ENCODE data around the gene TPCN2.

TPCN2 gene

DNA sequence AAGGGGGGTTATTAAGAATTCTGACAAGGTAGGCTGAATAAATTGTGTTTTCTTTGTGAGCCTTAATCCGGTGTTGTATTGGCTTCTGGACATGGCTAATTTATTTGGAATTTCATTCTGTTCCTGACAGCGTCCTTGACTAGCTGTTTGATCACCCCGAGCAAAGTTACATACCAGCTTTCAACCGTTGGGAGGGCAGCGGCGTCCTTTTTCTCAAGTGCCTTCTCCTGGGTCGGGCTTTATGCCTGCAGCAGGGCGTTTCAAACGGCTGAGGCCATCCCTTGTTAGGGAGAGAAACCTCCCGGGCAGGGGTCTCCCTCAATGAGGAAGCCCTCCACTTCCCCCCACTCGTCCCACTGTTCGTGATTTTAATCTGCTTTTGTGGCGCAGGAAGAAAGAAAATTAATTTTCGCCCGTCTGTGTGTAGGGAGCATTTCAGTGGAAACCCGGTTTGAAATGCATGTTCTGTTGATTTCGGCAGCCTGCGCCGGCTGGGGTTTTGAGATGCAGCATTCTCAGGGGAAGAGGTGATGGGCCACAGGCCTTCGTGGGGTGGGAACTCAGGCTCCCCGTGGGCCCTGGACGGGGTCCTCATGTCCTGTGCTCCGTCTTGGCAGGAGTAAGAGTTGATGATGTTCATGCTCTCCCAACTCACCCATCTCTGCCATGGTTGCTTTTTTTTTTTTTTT lies 104.1 kb downstream of the TPCN2 start:
- DNase-seq (ENCODE audit: low read depth) = no peak

DNA sequence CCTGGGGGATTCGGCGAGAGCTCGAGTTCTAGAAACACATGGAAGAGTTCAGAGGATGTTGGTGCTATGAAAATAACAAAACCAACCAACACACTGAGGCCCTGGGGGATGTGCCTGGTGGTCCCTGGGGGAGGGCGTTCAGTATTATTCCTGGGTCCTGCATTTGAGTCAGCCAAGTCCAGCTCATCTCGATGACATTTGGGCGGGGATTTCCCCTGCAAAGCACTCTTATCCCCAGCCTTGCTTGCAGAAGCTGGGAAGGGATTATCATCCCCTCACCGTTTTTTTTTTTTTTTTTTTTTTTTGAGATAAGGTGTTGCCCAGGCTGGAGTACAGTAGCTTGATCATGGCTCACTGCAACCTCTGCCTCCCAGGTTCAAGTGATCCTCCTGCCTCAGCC lies 104.9 kb downstream of the TPCN2 start:
- no peak for DNase-seq (ENCODE audit: low read depth)

DNA sequence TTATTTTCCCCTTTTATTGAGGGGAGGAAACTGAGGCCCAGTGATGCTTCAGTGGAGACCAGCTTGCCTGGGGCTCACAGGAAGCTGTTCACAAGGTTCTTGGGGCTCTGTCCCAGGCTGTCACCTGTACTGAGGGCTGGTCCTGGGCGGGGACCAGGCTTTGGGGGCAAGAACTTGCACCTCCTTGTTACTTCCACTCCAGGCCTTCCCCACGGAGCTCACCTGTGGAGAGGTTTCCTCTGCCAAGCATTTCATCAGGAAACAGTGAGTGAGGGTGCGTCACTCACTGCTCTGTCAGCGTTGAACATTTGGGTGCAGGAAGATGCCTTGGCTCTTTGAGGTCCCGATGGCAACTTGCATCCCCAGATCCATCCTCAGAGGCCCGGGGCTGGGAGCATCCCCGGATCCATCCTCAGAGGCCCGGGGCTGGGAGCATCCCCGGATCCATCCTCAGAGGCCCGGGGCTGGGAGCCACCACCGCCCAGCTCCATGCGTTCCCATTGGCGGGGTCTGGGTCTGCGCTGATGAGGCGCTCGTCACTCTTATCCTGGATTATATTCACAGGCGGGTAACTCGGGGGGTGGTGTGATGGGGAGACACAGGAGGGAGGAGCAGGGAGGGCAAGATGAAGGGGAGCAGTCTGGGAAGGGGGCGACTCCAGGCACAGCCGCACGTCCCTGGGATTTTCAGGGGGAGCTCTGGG lies 105.6 kb downstream of the TPCN2 start:
- no peak for DNase-seq (ENCODE audit: low read depth)

DNA sequence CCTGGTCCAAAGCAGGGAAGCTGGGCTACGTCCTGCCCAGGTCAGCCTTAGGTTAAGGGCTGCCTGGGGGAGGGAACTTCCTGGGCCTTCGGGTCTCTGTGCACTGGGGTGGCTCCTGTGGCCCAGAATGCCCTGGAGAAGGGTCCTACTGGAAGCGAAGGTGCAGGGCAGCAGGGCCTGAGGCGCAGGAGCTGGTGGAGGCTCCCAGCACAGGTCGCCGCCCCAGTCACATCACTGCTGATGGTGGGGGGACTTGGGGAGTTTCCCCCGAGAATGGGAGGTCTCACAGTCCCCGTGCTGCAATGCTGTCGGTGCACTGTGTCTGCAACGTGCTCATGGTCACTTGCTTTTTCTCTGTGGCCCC lies 106.2 kb downstream of the TPCN2 start:
- no peak for DNase-seq (ENCODE audit: low read depth)

DNA sequence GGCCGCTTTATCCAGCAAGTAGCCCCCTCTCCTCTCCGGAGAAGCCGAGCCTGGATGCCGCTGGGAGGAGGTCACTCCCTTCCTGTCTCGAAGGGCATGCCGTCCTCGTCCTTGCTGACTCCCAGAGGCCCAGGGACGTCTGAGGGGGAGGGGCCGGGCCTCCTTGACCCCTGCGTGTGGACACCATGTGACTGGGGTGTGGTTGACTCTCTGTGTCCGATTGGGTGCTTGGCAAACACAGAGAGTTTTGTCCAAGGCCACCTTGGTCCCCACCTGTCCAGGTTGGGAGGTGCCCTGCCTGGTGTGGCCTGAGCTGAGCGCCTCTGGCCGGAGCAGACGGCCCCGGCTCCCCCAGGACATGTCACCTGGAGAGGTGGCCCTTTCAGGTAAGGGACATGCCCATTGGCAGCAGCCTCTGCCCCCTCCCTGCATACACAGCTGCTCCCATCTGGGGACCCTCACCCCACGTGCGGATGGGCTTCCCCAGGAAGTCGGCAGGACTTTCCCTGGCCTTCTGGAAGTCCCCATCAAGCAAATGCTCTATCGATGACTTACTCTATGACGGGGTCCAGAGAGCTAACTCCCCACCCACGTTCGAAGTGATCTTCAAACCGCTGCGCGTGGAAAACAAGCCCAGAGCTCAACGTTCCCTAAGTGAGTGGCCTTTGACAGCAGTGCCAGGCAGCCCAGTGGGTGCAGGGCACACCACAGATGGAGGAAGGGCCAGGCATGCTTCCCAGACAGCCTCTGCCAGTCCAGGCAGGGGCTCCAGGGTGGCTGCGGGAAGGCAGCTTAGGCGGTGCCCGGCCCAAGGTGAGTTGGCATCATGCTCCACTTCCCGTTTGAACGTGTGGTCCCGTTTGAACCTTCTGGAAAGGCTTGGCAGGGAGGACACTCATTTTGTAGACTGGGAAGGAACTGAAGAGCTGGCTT lies 106.8 kb downstream of the TPCN2 start, which contains the start of gene SMIM38:
Gene SMIM38 (plus strand): TSS at position 634 of the 933 bp plus-strand sequence. CDS start 1,912 bp downstream, outside the sequence.
- DNase-seq (ENCODE audit: low read depth) = no peak

DNA sequence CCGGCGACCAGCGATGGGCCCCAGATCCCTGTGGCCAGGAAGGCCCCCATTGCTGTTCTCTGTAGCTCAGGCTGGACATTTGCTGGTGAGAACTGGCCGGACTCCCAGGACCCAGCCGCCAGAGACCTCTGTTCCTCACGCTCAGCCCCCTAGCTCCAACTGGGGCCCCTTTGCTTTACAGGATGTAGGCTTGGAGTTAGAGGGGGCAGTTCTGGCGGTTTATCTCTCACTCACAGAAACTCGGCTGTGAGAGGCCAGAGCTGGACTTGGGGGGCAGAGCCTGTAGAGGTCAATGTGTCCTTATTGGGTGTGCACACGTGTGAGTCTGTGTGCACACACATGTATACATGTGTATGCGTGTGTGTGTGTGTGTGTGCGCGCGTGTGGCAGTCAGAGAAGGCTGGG lies 107.5 kb downstream of the TPCN2 start:
- DNase-seq (ENCODE audit: low read depth) = no peak

DNA sequence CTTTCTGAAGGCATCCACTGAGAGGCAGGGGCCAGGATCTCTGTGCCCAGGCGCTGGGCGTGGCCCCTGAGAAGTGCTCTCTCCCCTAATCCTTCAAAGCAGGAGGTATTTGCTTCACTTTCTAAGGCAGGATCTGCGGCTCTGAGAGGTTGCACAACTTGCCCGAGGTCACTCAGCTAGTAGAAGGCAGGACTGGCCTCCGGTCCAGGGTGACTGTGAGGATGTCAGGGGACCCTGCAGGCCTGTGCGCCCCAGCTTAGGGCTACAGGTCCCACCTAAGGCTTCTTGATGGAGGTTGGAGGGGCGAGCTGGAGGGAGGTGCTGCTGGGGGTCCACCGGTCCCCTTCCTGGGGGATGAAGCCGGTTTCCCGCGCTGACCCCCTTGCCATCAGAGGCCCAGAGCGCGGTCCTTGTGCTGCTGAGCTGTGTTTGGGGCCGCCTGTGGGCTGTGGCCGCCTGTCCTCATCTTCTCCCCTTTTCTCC lies 108.0 kb downstream of the TPCN2 start:
- no peak for DNase-seq (ENCODE audit: low read depth)

DNA sequence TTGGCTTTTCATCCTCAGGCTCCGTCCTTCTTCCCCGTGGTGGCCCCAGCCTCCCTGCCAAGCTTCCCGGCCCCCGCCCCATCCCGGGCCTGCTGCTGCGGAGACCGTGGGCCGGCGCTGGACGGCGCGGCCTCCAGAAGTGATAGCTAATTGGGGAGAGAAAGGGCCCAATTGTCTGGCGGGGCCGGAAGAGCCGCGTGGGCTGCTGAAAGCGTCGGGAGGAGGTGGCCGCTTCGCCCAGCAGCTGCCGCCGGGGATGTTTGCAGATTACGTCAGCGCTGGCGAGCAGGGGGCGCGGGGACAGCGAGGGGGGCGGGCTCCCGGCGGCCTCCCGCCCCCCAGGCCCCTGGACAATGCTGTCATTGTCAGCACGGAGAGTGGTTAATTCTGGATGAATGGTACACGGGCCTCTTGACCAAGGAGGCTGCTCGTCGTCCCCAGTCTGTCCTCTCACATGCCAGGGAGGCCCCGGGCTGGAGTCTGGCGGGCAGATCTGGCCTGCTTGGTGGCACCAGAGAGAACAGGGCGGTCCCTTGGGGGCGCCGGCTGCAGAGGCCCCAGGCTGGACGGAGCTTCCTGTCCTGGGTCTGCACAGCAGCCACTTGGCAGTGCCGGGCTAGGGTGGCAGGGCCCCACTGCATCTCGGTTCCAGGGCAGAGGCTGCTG lies 108.6 kb downstream of the TPCN2 start:
- no peak for DNase-seq (ENCODE audit: low read depth)

DNA sequence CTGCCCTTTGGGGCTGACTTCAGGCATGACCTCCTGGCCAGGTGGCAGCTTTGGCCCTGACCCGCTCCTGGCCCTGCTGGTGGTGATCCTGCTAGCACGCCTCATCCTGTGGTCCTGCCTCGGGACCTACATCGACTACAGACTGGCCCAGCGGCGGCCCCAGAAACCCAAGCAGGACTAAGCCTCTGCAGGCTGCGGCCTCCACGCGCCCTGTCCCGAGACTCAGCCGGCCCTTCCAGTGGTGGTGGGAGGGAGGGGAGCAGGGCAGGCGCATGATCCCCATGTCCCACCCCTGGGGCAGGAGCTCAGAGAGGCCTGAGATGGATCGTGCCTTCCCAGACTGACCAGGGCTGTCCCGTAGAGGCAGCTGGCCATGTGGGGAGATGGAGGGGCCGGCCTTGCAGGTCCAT lies 109.1 kb downstream of the TPCN2 start:
- no peak for DNase-seq (ENCODE audit: low read depth)

DNA sequence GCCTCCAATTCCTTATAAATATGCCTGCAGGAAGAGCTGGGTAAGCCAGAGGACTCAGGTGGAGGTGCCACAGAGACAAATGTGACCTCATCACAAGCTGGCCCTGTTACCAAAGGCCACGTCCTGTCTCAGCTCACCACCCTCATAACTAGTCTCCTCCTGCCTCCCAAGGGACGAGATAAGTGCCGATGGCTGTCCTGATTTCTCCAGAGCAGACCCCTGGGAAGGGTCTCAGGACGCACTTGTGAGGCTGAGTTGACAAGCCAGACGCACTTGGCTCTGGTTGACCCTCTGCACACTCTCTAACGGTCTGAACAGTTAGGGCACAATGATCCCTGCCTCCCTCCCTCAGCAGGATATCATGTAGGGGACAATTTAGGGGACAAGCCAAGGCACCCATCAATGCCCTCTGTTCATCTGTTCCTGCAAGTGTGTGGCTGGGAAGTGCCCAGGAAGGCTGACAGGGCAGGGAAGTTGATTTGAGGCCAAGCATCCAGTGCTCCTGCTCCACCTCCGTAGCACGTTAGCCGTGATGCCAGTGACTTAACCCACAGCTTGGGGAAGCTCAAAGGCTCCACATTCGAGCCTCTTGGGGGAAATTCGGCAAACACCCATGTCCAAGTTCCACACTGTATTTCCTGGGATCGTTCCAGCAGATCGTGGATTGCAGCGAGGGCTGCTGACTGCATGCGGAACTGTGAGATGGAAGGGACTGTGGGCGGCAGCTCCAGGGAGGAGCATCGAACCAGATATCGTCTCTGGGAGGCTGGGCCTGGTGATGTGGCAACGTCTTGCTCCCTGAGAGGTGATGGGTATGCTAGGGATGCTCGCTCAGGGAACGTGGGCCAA lies 109.8 kb downstream of the TPCN2 start:
- DNase-seq (ENCODE audit: low read depth) = no peak

DNA sequence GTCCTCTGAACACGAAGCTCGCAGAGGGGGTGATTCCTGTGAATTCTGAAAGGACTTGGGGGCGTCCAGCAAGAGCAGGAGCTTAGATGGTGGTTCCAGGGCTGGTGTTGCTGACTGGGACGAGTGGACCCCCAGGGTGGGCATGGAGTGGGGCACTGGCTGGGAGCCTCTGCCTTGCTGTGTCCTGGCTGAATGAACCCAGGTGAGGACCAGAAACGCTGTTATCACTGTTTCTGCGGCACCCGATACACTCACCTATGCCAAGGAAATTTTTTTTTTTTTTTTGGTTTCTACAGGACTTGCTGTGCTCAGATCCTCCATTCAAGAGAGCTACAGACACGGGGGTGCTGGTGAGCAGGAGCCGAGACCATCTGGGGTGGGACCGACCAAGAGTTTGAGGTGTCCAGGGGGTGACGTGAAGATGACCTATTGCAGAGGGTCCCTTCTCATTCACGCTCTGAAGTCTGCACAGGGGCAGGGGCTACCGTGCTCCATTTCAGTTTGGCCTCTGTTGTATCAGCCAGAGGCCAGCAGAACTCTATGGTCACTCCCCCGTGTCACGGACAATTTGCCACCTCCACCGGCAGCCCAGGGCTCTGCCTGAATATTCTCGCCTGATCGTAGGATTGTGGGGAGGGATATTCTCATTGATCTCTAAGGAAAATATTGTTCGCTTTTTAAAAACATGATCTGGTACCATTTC lies 110.6 kb downstream of the TPCN2 start:
- no peak for DNase-seq (ENCODE audit: low read depth)

DNA sequence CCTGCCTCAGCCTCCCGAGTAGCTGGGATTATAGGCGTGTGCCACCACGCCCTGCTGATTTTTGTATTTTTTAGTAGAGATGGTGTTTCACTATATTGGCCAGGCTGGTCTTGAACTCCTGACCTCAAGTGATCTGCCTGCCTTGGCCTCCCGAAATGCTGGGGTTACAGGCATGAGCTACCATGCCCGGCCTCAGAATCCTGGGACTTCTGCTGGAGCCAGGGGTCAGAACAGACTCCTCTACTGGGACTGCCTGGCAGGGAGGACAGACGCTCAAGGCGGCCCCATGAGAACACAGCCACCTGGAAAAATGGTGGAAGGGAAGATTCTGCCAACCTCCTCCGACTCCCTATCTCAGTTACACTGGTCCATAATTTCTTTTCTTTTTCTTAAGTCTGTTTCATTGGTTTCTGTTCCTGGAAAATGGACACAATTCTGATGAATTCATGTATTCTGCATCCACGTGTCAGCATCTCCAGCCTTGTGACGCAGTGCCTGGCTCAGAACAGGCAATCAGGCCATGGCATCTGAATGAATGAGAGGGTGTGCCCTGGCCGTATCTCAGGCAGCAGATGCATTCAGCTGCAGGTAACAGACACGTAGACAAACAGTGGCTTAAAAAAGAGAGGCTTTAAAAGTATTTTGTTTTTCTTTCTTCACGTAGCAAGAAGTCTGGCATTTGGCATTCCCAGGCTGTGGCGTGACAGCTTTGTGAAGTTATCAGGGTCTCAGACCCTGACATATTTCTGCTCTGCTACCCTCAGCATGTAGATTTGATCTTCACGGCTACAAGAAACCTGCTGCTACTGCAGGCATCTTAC lies 111.8 kb downstream of the TPCN2 start:
- DNase-seq (ENCODE audit: low read depth) = no peak

DNA sequence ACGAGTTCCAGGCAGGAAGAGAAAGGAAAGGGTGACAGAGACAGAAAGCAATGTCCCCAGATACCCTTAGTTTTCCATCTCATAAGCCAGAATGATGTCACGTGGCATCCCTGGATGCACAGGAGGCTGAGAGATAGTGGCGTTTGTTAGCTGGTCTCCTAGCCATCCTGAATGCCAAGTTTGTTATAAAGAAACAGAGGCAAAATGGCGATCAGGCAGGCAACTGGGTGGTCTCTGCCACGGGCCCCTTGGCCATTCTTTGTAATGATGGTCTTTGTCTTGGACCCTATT lies 112.3 kb downstream of the TPCN2 start:
- no peak for DNase-seq (ENCODE audit: low read depth)

DNA sequence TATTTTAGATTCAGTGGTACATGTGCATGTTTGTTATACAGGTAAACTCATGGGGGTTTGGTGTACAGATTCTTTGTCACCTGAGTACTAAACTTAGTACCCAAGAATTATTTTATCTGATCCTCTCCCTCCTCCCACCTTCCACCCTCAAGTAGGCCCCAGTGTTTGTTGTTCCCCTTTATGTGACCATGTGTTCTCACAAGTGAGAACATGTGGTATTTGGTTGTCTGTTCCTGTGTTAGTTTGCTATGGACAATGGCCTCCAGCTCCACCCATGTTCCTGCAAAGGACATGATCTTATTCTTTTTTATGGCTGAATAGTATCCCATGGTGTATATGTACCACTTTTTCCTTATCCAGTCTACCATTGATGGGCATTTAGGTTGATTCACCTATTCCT lies 113.8 kb downstream of the TPCN2 start:
- no peak for DNase-seq (ENCODE audit: low read depth)

DNA sequence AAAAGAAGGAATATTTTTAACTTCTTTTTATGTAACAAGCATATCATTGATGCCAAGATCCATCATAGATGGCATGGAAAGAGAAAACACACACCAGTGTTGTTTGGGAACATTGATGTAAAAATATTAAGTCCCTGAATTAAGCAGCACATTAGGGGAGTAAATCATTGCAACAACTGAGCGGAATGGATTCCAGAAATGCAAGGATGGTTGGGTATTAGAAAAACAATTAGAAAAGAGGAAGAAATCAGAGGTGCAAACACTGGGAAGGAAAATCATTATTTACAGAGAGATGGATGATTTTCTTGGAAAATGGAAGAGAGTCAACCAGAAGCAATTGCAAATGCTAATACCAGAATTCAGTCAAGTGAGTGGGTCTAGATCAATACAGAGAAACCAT lies 115.1 kb downstream of the TPCN2 start:
- DNase-seq (ENCODE audit: low read depth) = no peak

DNA sequence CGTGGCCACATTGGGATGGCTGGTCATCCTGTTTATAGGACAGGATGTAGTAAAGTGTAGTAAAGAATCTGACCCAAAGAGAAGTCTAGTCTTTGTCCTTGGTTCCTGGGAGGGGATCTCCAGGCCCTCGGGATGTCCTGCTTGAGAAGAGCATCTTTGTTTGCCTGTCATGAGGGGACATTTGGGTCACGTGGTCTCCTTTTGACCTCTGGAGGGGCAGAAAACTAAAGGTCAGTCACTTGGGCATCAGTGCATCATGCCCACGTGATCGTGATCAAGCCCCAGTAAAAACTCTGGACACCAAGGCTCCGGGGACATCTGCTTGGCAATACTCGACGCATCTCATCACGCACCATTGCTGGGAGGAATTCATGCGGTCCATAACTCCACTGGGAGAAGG lies 116.1 kb downstream of the TPCN2 start:
- DNase-seq (ENCODE audit: low read depth) = no peak

DNA sequence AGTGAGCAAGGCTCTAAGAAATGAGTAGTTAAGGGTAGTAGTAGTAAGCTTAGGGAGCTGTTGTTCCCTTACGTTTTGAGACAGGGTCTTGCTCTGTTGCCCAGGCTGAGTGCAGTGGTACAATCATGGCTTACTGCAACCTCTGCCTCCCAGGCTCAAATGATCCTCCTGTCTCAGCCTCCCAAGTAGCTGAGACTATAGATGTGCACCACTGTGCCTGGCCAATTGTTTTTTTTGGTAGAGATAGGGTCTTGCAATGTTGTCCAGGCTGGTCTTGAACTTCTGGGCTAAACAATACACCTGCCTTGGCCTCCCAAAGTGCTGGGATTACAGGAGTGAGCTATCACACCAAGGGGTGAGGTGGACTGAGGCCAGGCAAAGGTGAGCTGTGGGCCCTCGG lies 117.0 kb downstream of the TPCN2 start:
- DNase-seq (ENCODE audit: low read depth) = no peak

DNA sequence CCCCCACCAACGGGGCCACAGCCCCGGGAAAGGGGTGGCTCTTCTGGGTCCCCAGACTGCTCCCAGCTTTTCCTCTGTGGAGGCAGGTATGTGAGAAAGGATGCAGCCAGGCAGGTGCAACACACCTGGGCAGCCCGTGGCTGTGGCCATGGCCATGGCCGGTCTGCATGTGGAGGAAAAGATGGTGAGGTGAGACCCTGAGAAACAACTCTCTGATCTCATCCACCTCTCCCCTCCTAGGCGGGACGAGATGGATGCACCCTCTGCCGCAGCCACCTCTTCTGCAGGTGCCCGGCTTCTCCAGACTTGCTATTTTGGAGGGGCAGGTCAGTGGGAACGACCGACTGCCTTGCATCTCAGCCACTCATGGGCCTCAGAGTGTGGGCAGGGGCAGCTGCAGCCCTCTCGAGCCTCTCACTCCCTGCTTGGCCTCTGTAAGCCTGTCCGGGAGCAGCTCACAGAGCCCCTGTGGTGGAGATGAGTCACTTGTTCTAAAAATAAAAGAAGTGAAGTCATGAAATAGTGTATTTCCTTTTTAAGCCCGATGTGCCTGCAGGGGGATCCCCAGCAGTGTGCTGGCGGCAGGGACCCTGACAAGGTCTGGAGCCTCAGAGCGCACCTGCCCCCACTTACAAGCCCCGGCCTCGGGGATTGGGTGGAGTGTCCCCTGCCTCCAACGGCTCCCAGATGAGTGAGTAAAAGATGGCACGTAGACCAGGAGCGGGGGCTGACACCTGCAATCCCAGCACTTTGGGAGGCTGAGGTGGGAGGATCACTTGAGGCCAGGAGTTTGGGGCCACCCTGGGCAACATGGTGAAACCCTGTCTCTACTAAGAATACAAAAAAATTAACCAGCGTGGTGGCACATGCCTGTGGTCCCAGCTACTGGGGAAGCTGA lies 117.7 kb downstream of the TPCN2 start:
- peak; percentile 58 for DNase-seq (ENCODE audit: low read depth)
